Body of pancreas (tissue), 4 donors: ENCODE results near the gene SRD5A1. TPM values are rescaled to one million over a fixed set of nuclear protein-coding genes. Genes with fewer than 3 reads are reported as not detected.

ENCODE experiments used
- ATAC-seq: fragments of 150-250 bp; one replicate; pipeline ENCODE4 v1.9.1; 2016
- DNase-seq, 4 donors: peaks; one replicate each; pipeline ENCODE4 v3.0.0-alpha.2; 2019
- H3K27ac ChIP-seq, 4 donors: fragments of 200-600 bp; sonication (generic); 1 replicate in 3 of 4; 2 replicates in 1 of 4; pipeline versions ENCODE4 v1.5.1 to v1.6.1; 2016 to 2019; ENCODE audit warnings: mild to moderate bottlenecking in 1 of 4, mixed read lengths in 1 of 4, moderate library complexity in 1 of 4
- H3K27me3 ChIP-seq, 2 donors: fragments of 200-600 bp; sonication (generic); one replicate each; pipeline ENCODE4 v1.6.0; 2016; ENCODE audit warnings: mild to moderate bottlenecking in 1 of 2
- H3K36me3 ChIP-seq, 2 donors: fragments of 200-600 bp; sonication (generic); replicated peaks in 1 of 2; 2 replicates each; pipeline ENCODE4 v1.5.1; 2016; ENCODE audit warnings: low read depth in 2 of 2; ENCODE audit not compliant: insufficient read depth in 1 of 2
- H3K4me1 ChIP-seq: fragments of 200-600 bp; sonication (generic); one replicate; pipeline ENCODE4 v1.6.0; 2016
- H3K4me3 ChIP-seq, 2 donors: fragments of 200-600 bp; sonication (generic); 1 replicate in 1 of 2; 2 replicates in 1 of 2; pipeline ENCODE4 v1.5.1; 2016 to 2019
- H3K9me3 ChIP-seq, 3 donors: fragments of 200-600 bp; sonication (generic); 1 replicate in 2 of 3; 2 replicates in 1 of 3; pipeline ENCODE4 v1.5.1; 2016
- POLR2A ChIP-seq, 3 donors: fragments of 450-650 bp; IDR thresholded peaks; one replicate each; pipeline ENCODE4 v1.6.1; 2016; ENCODE audit warnings: antibody characterized with exemption in 3 of 3, mild to moderate bottlenecking in 2 of 3
- WGBS, 2 donors: methylation state at CpG; one replicate each; pipeline ENCODE4 v1.1.5; 2017; 5-methylcytosine and 5-hydroxymethylcytosine counted together
- intact Hi-C: fragments of 100-400 bp; cut with DNase I; formaldehyde crosslinking; loops from one replicate; pipeline ENCODE4 v1.15.1; 2023
- total RNA-seq, 2 donors: library from RNA; depleted of rRNA; stranded (reverse); fragments of >200 nt; gene quantifications; one replicate each; pipeline ENCODE4 v1.1.0, GENCODE V29; 2016
- TF ChIP-seq, protein P1 (sequence below), 7 experiments: fragments of 450-650 bp in 4 of 7; fragments of 200-600 bp in 3 of 7; sonication (generic) in 3 of 7; IDR thresholded peaks; one replicate each; pipeline ENCODE4 v1.5.1; 2016 to 2019; ENCODE audit warnings: antibody characterized with exemption in 7 of 7

SRD5A1 gene
- total RNA-seq, 2 donors from 2014 or later, result 1.6 to 4.2 TPM

- Histone ChIP-seq H3K4me3 (no peak overlapping the region), H3K9me3 (no peaks in the 10 kb centered on the region), H3K27me3 (no peaks in the 10 kb centered on the region), H3K4me1 (no peaks in the 10 kb centered on the region), H3K27ac (no peak overlapping the region), H3K36me3 (no peaks in the 10 kb centered on the region)
- 60 to 63% methylated on average over 3 of the region's 3 CpGs for WGBS, 2 donors
- no peak for DNase-seq
- intact Hi-C loops, result no loop called here
- TF ChIP-seq, protein P1, sequence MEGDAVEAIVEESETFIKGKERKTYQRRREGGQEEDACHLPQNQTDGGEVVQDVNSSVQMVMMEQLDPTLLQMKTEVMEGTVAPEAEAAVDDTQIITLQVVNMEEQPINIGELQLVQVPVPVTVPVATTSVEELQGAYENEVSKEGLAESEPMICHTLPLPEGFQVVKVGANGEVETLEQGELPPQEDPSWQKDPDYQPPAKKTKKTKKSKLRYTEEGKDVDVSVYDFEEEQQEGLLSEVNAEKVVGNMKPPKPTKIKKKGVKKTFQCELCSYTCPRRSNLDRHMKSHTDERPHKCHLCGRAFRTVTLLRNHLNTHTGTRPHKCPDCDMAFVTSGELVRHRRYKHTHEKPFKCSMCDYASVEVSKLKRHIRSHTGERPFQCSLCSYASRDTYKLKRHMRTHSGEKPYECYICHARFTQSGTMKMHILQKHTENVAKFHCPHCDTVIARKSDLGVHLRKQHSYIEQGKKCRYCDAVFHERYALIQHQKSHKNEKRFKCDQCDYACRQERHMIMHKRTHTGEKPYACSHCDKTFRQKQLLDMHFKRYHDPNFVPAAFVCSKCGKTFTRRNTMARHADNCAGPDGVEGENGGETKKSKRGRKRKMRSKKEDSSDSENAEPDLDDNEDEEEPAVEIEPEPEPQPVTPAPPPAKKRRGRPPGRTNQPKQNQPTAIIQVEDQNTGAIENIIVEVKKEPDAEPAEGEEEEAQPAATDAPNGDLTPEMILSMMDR (IDR thresholded peaks at IDR 0.05), result no peak
- TF ChIP-seq POLR2A (IDR thresholded peaks at IDR 0.05), result no peak
- no peak for ATAC-seq
Observed at GRCh38 chr5:6592601-6593000, 40.6 kb upstream of the SRD5A1 start.

DNA sequence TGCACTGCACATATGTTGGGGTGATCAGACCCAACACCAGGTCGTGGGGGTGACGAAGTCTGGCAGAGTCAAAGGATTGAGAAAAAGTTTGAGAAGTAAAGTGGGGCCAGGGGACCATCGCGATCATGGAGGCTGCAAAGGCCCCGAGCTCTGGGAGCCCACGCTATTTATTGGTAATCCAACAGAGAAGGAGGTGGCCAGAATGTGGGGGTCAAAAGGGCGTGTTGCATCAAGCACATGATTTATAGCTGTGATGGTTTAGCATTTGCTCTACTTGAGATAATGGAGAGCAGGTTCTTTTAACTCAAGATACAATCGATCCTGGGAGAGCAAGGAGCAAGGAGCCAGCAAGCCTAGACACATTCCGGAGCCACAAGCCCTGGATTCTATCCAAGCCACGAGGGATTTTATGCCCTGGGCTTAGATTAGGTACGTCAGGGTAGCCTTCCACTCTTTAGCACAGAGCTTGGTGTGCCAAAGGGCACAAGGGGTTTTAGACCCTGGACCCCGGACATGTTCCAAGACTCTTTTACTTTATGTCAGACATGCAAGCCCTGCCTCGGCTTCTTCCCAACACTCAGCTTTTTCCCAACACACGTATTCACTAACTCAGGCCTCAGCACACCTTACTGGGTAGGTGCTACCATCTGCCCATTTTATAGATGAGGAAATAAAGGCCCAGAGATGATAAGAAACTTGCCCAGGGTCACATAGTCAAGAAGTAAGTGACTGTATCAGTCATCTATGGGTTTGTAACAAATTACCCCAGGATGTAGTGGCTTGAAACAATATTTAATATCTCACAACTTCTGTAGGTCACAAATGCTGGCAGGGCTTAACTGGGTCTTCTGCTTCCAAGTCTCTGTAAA is 39.9 kb upstream of the SRD5A1 start:
- ATAC-seq, result no peak
- Histone ChIP-seq H3K4me3 (no peak overlapping the region), H3K36me3 (peaks cover 0 to 3% of the 10 kb centered on the region in 2 donors), H3K27ac (no peak overlapping the region), H3K4me1 (no peaks in the 10 kb centered on the region), H3K27me3 (no peaks in the 10 kb centered on the region), H3K9me3 (no peaks in the 10 kb centered on the region)
- DNase-seq, result no peak
- TF ChIP-seq, protein P1 (IDR thresholded peaks at IDR 0.05), result no peak
- TF ChIP-seq POLR2A (IDR thresholded peaks at IDR 0.05), result no peak
- WGBS, 2 donors, result 70 to 81% methylated on average over 13 to 14 of the region's 14 CpGs
- intact Hi-C loops, result no loop called here

- Histone ChIP-seq H3K4me1 (no peaks in the 10 kb centered on the region), H3K4me3 (no peak overlapping the region), H3K27ac (no peak overlapping the region), H3K27me3 (no peaks in the 10 kb centered on the region), H3K9me3 (no peaks in the 10 kb centered on the region), H3K36me3 (peaks cover 0 to 4% of the 10 kb centered on the region in 2 donors)
- ATAC-seq, result no peak
- intact Hi-C loops, result no loop called here
- WGBS, 2 donors, result 56 to 57% methylated on average over 6 of the region's 6 CpGs
- TF ChIP-seq, protein P1 (IDR thresholded peaks at IDR 0.05), result no peak
- no peak for TF ChIP-seq POLR2A (IDR thresholded peaks at IDR 0.05)
- DNase-seq, result no peak
Observed at GRCh38 chr5:6594066-6594465, 39.2 kb upstream of the SRD5A1 start.

GRCh38 chr5:6595405-6595804 is 37.8 kb upstream of the SRD5A1 start:
- DNase-seq (no peak), ATAC-seq (no peak)
- WGBS, 2 donors, result 62 to 72% methylated on average over 3 of the region's 3 CpGs
- Histone ChIP-seq H3K4me3 (no peak overlapping the region), H3K9me3 (no peaks in the 10 kb centered on the region), H3K27ac (no peak overlapping the region), H3K27me3 (no peaks in the 10 kb centered on the region), H3K4me1 (no peaks in the 10 kb centered on the region), H3K36me3 (peaks cover 0 to 10% of the 10 kb centered on the region in 2 donors)
- intact Hi-C loops, result no loop called here
- TF ChIP-seq, protein P1 (IDR thresholded peaks at IDR 0.05), result no peak
- TF ChIP-seq POLR2A (IDR thresholded peaks at IDR 0.05), result no peak

GRCh38 chr5:6596388-6596787 is 36.9 kb upstream of the SRD5A1 start:
- WGBS, 2 donors, result 90 to 94% methylated on average over 5 of the region's 5 CpGs
- TF ChIP-seq, protein P1 (IDR thresholded peaks at IDR 0.05), result no peak
- no peak for TF ChIP-seq POLR2A (IDR thresholded peaks at IDR 0.05)
- no peaks in the 10 kb centered on the region for H3K9me3 ChIP-seq
- H3K4me3 ChIP-seq, result no peak overlapping the region
- H3K27me3 ChIP-seq, result no peaks in the 10 kb centered on the region
- no peak overlapping the region for H3K27ac ChIP-seq
- DNase-seq (no peak), ATAC-seq (no peak)
- H3K4me1 ChIP-seq, result no peaks in the 10 kb centered on the region
- intact Hi-C loops, result no loop called here
- H3K36me3 ChIP-seq, result peaks cover 0 to 13% of the 10 kb centered on the region in 2 donors
